Gastrocnemius medialis (tissue), 4 donors: ENCODE measurements around the gene ALG11. TPM values are rescaled to one million over a fixed set of nuclear protein-coding genes. Genes with fewer than 3 reads are reported as not detected.
"Not testable (repeated sequence)": the region's sequence is repeated elsewhere in the genome, so short reads cannot be mapped to it uniquely, and the experiment has no call there.

Source experiments
- ATAC-seq, 2 donors: fragments of 150-250 bp; one replicate each; pipeline ENCODE4 v1.9.1; 2016
- DNase-seq, 2 donors: peaks; one replicate each; pipeline ENCODE4 v3.0.0-alpha.2; 2019
- H3K27ac ChIP-seq, 4 donors: fragments of 200-600 bp; sonication (generic); 1 replicate in 1 of 4; 2 replicates in 3 of 4; pipeline ENCODE4 v1.5.1; 2016 to 2018; ENCODE audit warnings: mild to moderate bottlenecking in 2 of 4, moderate library complexity in 1 of 4
- H3K27me3 ChIP-seq, 3 donors: fragments of 200-600 bp; sonication (generic) in 2 of 3; 1 replicate in 1 of 3; 2 replicates in 2 of 3; pipeline versions ENCODE4 v1.5.1 to v1.6.0; 2016 to 2019; ENCODE audit warnings: mild to moderate bottlenecking in 1 of 3, moderate library complexity in 1 of 3
- H3K36me3 ChIP-seq, 2 donors: fragments of 200-600 bp; sonication (generic) in 1 of 2; one replicate each; pipeline ENCODE4 v1.5.1; 2017 to 2018
- H3K4me1 ChIP-seq, 2 donors: fragments of 200-600 bp; sonication (generic) in 1 of 2; one replicate each; pipeline ENCODE4 v1.5.1; 2016 to 2017; ENCODE audit warnings: mild to moderate bottlenecking in 2 of 2
- H3K4me3 ChIP-seq, 4 donors: fragments of 200-600 bp; sonication (generic) in 3 of 4; 1 replicate in 1 of 4; 2 replicates in 3 of 4; pipeline ENCODE4 v1.5.1; 2016 to 2019; ENCODE audit warnings: mild to moderate bottlenecking in 2 of 4
- H3K9me3 ChIP-seq, 3 donors: fragments of 200-600 bp; sonication (generic) in 2 of 3; 1 replicate in 1 of 3; 2 replicates in 2 of 3; pipeline ENCODE4 v1.5.1; 2016 to 2019
- POLR2A ChIP-seq, 2 donors: fragments of 450-650 bp; IDR thresholded peaks; one replicate each; pipeline ENCODE4 v1.6.1; 2017; ENCODE audit warnings: antibody characterized with exemption in 2 of 2, mild to moderate bottlenecking in 2 of 2, moderate library complexity in 2 of 2
- in situ Hi-C, 4 donors: fragments of 200-750 bp; cut with MboI; loops; one replicate each; pipeline versions ENCODE4 v1.15.0 to v1.8.0; 2017; ENCODE audit warnings: low sequenced_read_pairs in 4 of 4
- intact Hi-C: fragments of 100-400 bp; cut with DNase I; formaldehyde crosslinking; loops from one replicate; pipeline ENCODE4 v1.15.1; 2023; ENCODE audit warnings: low total_unique reads
- total RNA-seq, 4 donors: library from RNA; depleted of rRNA; stranded (reverse); fragments of >200 nt; gene quantifications; one replicate each; pipeline versions ENCODE4 v1.1.0 to v1.2.3, GENCODE V29; 2016
- TF ChIP-seq, protein P1 (sequence below), 5 experiments: fragments of 450-650 bp in 3 of 5; fragments of 200-600 bp in 2 of 5; sonication (generic) in 2 of 5; IDR thresholded peaks in 4 of 5; conservative IDR thresholded peaks in 1 of 5; 1 replicate in 4 of 5; 2 replicates in 1 of 5; pipeline ENCODE4 v1.5.1; 2016 to 2019; ENCODE audit warnings: antibody characterized with exemption in 5 of 5, mild to moderate bottlenecking in 3 of 5, moderate library complexity in 3 of 5

Gene ALG11
- total RNA-seq, 4 donors from 2014 or later: 8.9 to 14.2 (median 10.1) TPM

GRCh38 chr13:52051400-52051799 is 39.2 kb downstream of the ALG11 start:
- TF ChIP-seq, protein P1, sequence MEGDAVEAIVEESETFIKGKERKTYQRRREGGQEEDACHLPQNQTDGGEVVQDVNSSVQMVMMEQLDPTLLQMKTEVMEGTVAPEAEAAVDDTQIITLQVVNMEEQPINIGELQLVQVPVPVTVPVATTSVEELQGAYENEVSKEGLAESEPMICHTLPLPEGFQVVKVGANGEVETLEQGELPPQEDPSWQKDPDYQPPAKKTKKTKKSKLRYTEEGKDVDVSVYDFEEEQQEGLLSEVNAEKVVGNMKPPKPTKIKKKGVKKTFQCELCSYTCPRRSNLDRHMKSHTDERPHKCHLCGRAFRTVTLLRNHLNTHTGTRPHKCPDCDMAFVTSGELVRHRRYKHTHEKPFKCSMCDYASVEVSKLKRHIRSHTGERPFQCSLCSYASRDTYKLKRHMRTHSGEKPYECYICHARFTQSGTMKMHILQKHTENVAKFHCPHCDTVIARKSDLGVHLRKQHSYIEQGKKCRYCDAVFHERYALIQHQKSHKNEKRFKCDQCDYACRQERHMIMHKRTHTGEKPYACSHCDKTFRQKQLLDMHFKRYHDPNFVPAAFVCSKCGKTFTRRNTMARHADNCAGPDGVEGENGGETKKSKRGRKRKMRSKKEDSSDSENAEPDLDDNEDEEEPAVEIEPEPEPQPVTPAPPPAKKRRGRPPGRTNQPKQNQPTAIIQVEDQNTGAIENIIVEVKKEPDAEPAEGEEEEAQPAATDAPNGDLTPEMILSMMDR (IDR thresholded peaks at IDR 0.05 in 4 of 5, conservative IDR thresholded peaks at IDR 0.05 in 1 of 5): no peak
- TF ChIP-seq POLR2A (IDR thresholded peaks at IDR 0.05): no peak
- intact Hi-C loops: no loop called here
- DNase-seq: no peak
- in situ Hi-C loops: no loop called here
- Histone ChIP-seq H3K4me1 (no peaks in the 10 kb centered on the region), H3K36me3 (no peaks in the 10 kb centered on the region), H3K27me3 (no peaks in the 10 kb centered on the region), H3K9me3 (no peaks in the 10 kb centered on the region), H3K4me3 (no peak overlapping the region), H3K27ac (no peak overlapping the region)
- ATAC-seq: no peak

DNA sequence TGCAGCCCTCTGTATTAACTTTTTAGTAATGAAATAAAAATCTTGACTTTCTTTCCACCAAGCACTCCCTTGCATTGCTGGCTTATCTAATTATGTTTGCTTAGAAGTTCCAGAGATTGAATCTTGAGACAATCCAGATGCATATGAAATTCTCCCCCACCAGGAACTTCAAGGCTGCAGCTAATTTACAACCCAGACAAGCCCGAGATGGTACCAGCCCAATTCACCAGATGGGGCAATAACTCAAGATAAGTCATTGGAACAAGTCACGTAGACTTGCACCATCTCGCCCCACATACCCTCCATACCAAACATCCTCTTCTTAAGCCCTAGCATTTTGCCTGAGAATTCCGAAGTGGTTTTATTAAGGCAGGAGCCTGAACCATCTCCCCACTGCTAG is 41.3 kb downstream of the ALG11 start:
- intact Hi-C loops: no loop called here
- no peak for DNase-seq
- Histone ChIP-seq H3K27me3 (no peaks in the 10 kb centered on the region), H3K9me3 (no peaks in the 10 kb centered on the region), H3K4me1 (no peaks in the 10 kb centered on the region), H3K27ac (no peak overlapping the region), H3K36me3 (no peaks in the 10 kb centered on the region), H3K4me3 (no peak overlapping the region)
- TF ChIP-seq, protein P1 (IDR thresholded peaks at IDR 0.05 in 4 of 5, conservative IDR thresholded peaks at IDR 0.05 in 1 of 5): no peak
- no peak for TF ChIP-seq POLR2A (IDR thresholded peaks at IDR 0.05)
- in situ Hi-C loops: no loop called here
- no peak for ATAC-seq

DNA sequence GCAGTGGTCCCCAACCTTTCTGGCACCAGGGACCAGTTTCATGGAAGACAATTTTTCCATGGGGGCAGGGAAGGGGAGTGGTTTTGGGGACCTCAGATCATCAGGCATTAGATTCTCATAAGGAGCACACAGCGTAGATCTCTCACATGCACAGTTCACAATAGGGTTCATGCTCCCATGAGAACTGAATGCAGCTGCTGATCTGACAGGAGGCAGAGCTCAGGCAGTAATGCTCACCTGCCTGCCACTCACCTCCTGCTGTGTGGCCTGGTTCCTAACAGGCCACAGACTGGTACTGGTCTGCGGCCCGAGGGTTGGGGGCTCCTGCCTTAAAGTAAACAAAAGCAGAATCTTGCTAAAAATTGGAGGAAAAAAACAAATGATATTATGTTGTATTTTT is 48.9 kb downstream of the ALG11 start:
- H3K27me3 ChIP-seq, H3K36me3 ChIP-seq, intact Hi-C loops, H3K9me3 ChIP-seq, H3K4me3 ChIP-seq, H3K27ac ChIP-seq, ATAC-seq, in situ Hi-C loops, H3K4me1 ChIP-seq, DNase-seq: not testable (repeated sequence)

DNA sequence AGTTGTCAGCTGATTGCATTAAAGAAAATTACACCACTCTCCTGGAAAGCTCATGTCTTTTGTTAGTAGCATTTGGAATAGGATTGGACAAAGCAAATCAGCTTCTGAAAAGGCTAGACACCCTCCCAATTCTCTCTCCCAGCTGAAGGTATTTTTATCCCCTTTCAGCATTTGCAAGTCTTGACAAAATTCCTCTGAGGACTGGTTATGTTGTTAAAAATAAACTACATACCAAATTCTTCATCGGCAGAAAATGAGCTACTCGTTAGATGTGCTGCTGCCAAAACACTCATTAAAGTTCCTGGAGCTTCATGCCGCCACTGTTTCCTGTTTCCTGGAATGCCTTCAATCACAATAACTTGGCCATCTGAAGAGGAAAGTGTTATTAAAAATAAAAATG is 49.4 kb downstream of the ALG11 start:
- ATAC-seq: no peak
- H3K4me3 ChIP-seq: no peak overlapping the region

GRCh38 chr13:52067237-52067636 is 55.0 kb downstream of the ALG11 start:
- TF ChIP-seq, protein P1 (IDR thresholded peaks at IDR 0.05 in 4 of 5, conservative IDR thresholded peaks at IDR 0.05 in 1 of 5): no peak
- TF ChIP-seq POLR2A (IDR thresholded peaks at IDR 0.05): no peak
- Histone ChIP-seq H3K27ac (no peak overlapping the region), H3K4me1 (no peaks in the 10 kb centered on the region), H3K4me3 (no peak overlapping the region), H3K36me3 (no peaks in the 10 kb centered on the region), H3K9me3 (peaks cover 2 to 6% (median 5%) of the 10 kb centered on the region in 3 donors), H3K27me3 (no peaks in the 10 kb centered on the region)
- no peak for ATAC-seq
- in situ Hi-C loops: no loop called here
- intact Hi-C loops: no loop called here
- no peak for DNase-seq

More for the DNA sequence above, 49.4 kb downstream of the ALG11 start:
- H3K27me3 ChIP-seq: no peaks in the 10 kb centered on the region
- peaks cover 0 to under 1% (median 0%) of the 10 kb centered on the region in 3 donors for H3K9me3 ChIP-seq
- intact Hi-C loops (no loop called here), in situ Hi-C loops (no loop called here)
- peaks cover 0 to 3% of the 10 kb centered on the region in 2 donors for H3K4me1 ChIP-seq
- H3K27ac ChIP-seq: no peak overlapping the region
- DNase-seq: no peak
- H3K36me3 ChIP-seq: no peaks in the 10 kb centered on the region
- no peak for TF ChIP-seq POLR2A (IDR thresholded peaks at IDR 0.05)
- TF ChIP-seq, protein P1 (IDR thresholded peaks at IDR 0.05 in 4 of 5, conservative IDR thresholded peaks at IDR 0.05 in 1 of 5): no peak
